Hepatocyte (in vitro differentiated cells): ENCODE data around the gene OR2S2. TPM values are rescaled to one million over a fixed set of nuclear protein-coding genes. Genes with fewer than 3 reads are reported as not detected.
A peak's percentile ranks its signal among the peaks of the same experiment; 100 is the strongest.
"Not testable (repeated sequence)": the region's sequence is repeated elsewhere in the genome, so short reads cannot be mapped to it uniquely, and the experiment has no call there.

Experiments used
- DNase-seq: peaks from one replicate; pipeline ENCODE4 v3.0.0-alpha.2; 2016; ENCODE audit warnings: low spot score
- H2AFZ ChIP-seq: fragments of 200-600 bp; sonication (generic); 2 replicates; pipeline ENCODE4 v1.6.0; 2016; ENCODE audit warnings: antibody characterized with exemption, mild to moderate bottlenecking
- H3K27ac ChIP-seq: fragments of 200-600 bp; sonication (generic); 2 replicates; pipeline ENCODE4 v1.5.1; 2016; ENCODE audit warnings: mild to moderate bottlenecking
- H3K27me3 ChIP-seq: fragments of 200-600 bp; sonication (generic); 2 replicates; pipeline ENCODE4 v1.6.1; 2016
- H3K36me3 ChIP-seq: fragments of 200-600 bp; sonication (generic); replicated peaks from 2 replicates; pipeline ENCODE4 v1.5.1; 2016; ENCODE audit warnings: low read depth; ENCODE audit not compliant: insufficient read depth
- H3K4me1 ChIP-seq: fragments of 200-600 bp; sonication (generic); 2 replicates; pipeline ENCODE4 v1.5.1; 2016; ENCODE audit warnings: mild to moderate bottlenecking, moderate library complexity; ENCODE audit not compliant: insufficient read depth
- H3K4me2 ChIP-seq: fragments of 200-600 bp; sonication (generic); 2 replicates; pipeline ENCODE4 v1.6.0; 2016
- H3K4me3 ChIP-seq: fragments of 200-600 bp; sonication (generic); 2 replicates; pipeline ENCODE4 v1.5.1; 2016; ENCODE audit warnings: mild to moderate bottlenecking
- H3K79me2 ChIP-seq: fragments of 200-600 bp; sonication (generic); 2 replicates; pipeline ENCODE4 v1.6.0; 2017; ENCODE audit warnings: mild to moderate bottlenecking
- H3K9me2 ChIP-seq: fragments of 200-600 bp; sonication (generic); replicated peaks from 2 replicates; pipeline ENCODE4 v1.6.0; 2017; ENCODE audit warnings: mild to moderate bottlenecking; ENCODE audit not compliant: insufficient read depth
- H3K9me3 ChIP-seq: fragments of 200-600 bp; sonication (generic); 2 replicates; pipeline ENCODE4 v1.5.1; 2016; ENCODE audit warnings: low read depth, mild to moderate bottlenecking
- H4K20me1 ChIP-seq: fragments of 200-600 bp; sonication (generic); 2 replicates; pipeline ENCODE4 v1.6.0; 2016; ENCODE audit warnings: mild to moderate bottlenecking; ENCODE audit not compliant: insufficient read depth, poor library complexity, severe bottlenecking
- CTCF ChIP-seq: fragments of 200-600 bp; sonication (generic); IDR thresholded peaks from 2 replicates; pipeline ENCODE4 v1.5.1; 2016; ENCODE audit warnings: antibody characterized with exemption, mild to moderate bottlenecking; ENCODE audit not compliant: poor library complexity
- EZH2 ChIP-seq: fragments of 200-600 bp; sonication (generic); IDR thresholded peaks from 2 replicates; pipeline ENCODE4 v1.6.1; 2016; ENCODE audit warnings: antibody characterized with exemption, mild to moderate bottlenecking, borderline replicate concordance
- EZH2phosphoT487 ChIP-seq: fragments of 200-600 bp; sonication (generic); IDR thresholded peaks from one replicate; pipeline ENCODE4 v1.6.1; 2018; ENCODE audit warnings: antibody characterized with exemption, mild to moderate bottlenecking, low read depth, moderate library complexity; ENCODE audit not compliant: unreplicated experiment, severe bottlenecking
- WGBS: methylation state at CpG from one replicate; pipeline ENCODE4 v1.1.6; 2016; ENCODE audit warnings: low lambda C conversion rate; ENCODE audit errors: missing lambda C conversion rate; 5-methylcytosine and 5-hydroxymethylcytosine counted together
- polyA plus RNA-seq: library from polyadenylated mRNA; unstranded; fragments of >200 nt; fragmentation: Nextera tagmentation; extraction: Ambion mirVana; gene quantifications from 2 replicates; pipeline ENCODE4 v1.2.1, GENCODE V29; 2016
- total RNA-seq: library from RNA; depleted of rRNA; stranded (reverse); fragments of >200 nt; gene quantifications from 2 replicates; pipeline ENCODE4 v1.2.3, GENCODE V29; 2014

The OR2S2 gene
- total and polyA plus RNA-seq, 2 experiments from 2014 or later, result 0.27 TPM; not detected in 1

- Histone ChIP-seq H3K27ac (no peak overlapping the region), H3K4me2 (no peak overlapping the region), H4K20me1 (no peaks in the 10 kb centered on the region), H3K4me3 (no peak overlapping the region), H3K9me2 (no peaks in the 10 kb centered on the region), H3K9me3 (no peaks in the 10 kb centered on the region), H3K79me2 (no peaks in the 10 kb centered on the region), H3K27me3 (no peaks in the 10 kb centered on the region), H3K36me3 (no peaks in the 10 kb centered on the region), H2AFZ (no peak overlapping the region), H3K4me1 (peaks cover 22% of the 10 kb centered on the region)
- TF ChIP-seq EZH2phosphoT487, result no peak
- TF ChIP-seq CTCF, result no peak
- TF ChIP-seq EZH2, result no peak
- WGBS, result 97% methylated on average over 3 of the region's 4 CpGs
- no peak for DNase-seq
These were observed 40.7 kb downstream of the OR2S2 start for GRCh38 chr9:35917261-35917660.

- Histone ChIP-seq H3K27ac (no peak overlapping the region), H3K36me3 (no peaks in the 10 kb centered on the region), H3K4me1 (peaks cover 22% of the 10 kb centered on the region), H3K79me2 (no peaks in the 10 kb centered on the region), H3K27me3 (no peaks in the 10 kb centered on the region), H2AFZ (no peak overlapping the region), H3K9me2 (no peaks in the 10 kb centered on the region), H3K9me3 (no peaks in the 10 kb centered on the region), H4K20me1 (no peaks in the 10 kb centered on the region), H3K4me2 (no peak overlapping the region), H3K4me3 (no peak overlapping the region)
- 75% methylated on average over 16 of the region's 16 CpGs for WGBS
- DNase-seq, result no peak
- no peak for TF ChIP-seq CTCF
- no peak for TF ChIP-seq EZH2phosphoT487
- TF ChIP-seq EZH2, result no peak
These were observed 42.2 kb downstream of the OR2S2 start for GRCh38 chr9:35915681-35916294.

DNA sequence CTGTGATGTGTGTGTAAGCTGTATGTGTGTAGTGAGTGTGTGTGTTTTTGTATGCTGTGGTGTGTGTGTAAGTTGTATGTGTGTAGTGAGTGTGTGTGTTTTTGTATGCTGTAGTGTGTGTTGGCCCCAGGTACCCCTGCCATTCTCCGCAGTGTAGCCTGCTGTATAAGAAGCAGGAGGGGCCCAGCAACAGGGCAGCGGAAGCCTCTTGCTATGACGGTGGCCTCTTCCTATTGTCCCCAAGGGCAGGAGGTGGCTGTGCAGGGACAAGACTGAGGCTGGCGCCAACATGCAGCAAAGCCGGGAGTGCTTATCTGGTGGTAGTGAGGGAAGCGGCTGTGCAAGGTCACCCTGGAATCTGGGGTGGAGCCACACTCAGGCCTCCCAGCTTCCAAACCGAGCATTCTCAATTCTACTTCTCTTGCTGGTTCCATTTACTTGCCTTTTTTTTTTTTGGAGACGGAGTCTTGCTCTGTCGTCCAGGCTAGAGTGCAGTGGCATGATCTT, 43.6 kb downstream of the OR2S2 start:
- peak; percentile 81 for DNase-seq
- H3K4me3 ChIP-seq, result no peak overlapping the region
- no peak overlapping the region for H3K4me2 ChIP-seq
- no peaks in the 10 kb centered on the region for H3K9me3 ChIP-seq
- 23% methylated on average over 9 of the region's 9 CpGs for WGBS
- H4K20me1 ChIP-seq, result no peaks in the 10 kb centered on the region
- H3K9me2 ChIP-seq, result no peaks in the 10 kb centered on the region
- H2AFZ ChIP-seq, result peak overlapping the region; percentile 14
- H3K79me2 ChIP-seq, result no peaks in the 10 kb centered on the region
- peaks cover 20% of the 10 kb centered on the region for H3K4me1 ChIP-seq
- H3K27ac ChIP-seq, result peak overlapping the region; percentile 83
- TF ChIP-seq CTCF (no peak), EZH2 (no peak), EZH2phosphoT487 (no peak)
- H3K27me3 ChIP-seq, result no peaks in the 10 kb centered on the region
- no peaks in the 10 kb centered on the region for H3K36me3 ChIP-seq

GRCh38 chr9:35913429-35913828, 44.5 kb downstream of the OR2S2 start:
- H3K9me2 ChIP-seq, H3K4me3 ChIP-seq, H3K27me3 ChIP-seq, H3K79me2 ChIP-seq, H3K4me2 ChIP-seq, H3K27ac ChIP-seq, H4K20me1 ChIP-seq, H3K9me3 ChIP-seq, H3K36me3 ChIP-seq, H2AFZ ChIP-seq, DNase-seq: not testable (repeated sequence)
- H3K4me1 ChIP-seq, result peaks cover 21% of the 10 kb centered on the region
